SKM-1 treated with dmso at 0.1 percent for 144 hours (cell line): Measurements from ENCODE around the gene NUDT9.
"Not testable (repeated sequence)": the region's sequence is repeated elsewhere in the genome, so short reads cannot be mapped to it uniquely, and the experiment has no call there.

ENCODE experiments used
- DNase-seq: peaks from one replicate; lab custom pipeline; 2025; ENCODE audit not compliant: unreplicated experiment; lab: John Stamatoyannopoulos, UW

The NUDT9 gene, protein sequence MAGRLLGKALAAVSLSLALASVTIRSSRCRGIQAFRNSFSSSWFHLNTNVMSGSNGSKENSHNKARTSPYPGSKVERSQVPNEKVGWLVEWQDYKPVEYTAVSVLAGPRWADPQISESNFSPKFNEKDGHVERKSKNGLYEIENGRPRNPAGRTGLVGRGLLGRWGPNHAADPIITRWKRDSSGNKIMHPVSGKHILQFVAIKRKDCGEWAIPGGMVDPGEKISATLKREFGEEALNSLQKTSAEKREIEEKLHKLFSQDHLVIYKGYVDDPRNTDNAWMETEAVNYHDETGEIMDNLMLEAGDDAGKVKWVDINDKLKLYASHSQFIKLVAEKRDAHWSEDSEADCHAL

DNA sequence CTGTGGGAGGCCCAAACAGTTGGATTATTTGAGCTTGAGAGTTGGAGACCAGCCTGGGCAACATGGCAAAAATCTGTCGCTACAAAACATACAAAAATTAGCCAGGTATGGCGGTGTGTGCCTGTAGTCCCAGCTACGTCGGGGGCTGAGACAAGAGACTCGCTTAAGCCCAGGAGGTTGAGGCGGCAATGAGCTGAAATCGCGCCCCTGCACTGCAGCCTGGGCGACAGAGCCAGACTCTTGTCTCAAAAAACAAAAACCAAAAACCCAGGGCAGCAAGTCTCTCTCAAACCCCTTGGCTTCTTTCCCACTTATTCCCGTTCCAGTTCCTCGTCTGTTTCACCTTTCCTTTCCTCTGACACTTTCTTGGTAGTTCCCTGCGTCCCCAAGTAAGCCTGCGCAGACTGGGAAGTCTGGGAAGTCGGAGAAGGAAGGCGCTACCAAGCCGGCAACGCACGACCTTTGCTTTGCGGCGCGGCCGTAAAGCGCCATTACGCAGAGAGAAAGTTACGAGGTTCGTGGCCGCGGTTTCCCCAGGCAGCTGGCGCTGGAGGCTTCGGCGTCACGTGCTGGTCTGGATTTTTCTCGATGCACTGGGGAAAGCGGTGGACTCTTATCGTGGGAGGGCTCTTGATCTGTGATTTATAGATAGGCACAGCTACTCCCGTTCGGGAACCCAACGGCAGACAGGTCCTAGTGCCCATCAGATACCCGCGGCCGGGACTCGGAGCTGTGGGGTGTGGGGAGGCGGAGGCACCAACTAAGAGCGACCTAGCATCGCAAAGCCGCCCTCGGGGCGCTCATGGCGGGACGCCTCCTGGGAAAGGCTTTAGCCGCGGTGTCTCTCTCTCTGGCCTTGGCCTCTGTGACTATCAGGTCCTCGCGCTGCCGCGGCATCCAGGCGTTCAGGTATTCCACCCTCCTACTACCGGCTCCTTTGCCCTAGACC lies at the start of gene NUDT9:
Gene NUDT9 (plus strand): TSS at position 470 of the 949 bp plus-strand sequence. CDS start 333 bp downstream, at position 803.
- peak; percentile 90 for DNase-seq

DNA sequence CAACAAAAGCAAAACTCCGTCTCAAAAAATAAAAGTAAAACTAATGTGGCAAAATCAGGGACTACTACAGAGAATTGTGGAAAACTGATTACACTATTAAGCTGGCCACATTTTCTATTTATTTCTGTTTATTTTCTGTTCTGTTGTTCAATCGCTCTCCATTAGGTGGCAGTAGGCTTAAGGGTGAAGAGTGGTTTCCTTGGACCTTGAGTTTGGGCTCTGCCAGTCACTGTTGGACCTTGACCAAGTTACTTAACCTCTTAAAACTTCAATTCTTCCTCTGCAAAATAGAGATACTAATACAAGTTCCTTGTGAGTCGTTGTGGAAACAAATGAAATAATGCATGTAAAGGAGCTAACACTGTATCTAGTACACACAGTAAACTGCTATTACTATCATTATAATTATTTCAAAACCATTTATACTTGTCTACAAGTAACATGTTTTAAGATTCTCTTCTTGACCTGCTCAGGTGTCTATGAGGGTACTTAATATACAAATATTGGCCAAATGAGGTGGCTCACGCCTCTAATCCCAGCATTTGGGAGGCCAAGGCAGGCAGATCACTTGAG lies 46.6 kb upstream of the NUDT9 start:
- peak; percentile 28 for DNase-seq

DNA sequence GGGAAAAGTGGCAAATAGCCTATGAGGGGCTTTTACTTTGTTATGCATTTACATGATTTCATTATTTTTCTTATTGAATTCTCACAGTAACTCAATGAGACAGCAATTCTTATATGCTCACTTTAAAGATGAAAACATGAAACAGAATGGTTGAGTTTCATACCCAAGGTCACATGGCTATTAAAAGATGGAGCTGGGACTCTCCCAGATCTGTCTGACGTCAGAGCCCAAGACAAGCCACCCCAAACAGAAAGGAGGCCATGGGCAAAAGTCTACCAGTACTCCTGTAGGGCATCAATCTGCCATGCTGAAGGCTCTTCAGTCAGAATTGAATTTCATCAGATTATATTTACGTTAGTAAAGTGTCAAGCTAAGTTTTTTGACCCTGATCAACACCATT lies 44.6 kb upstream of the NUDT9 start:
- no peak for DNase-seq

DNA sequence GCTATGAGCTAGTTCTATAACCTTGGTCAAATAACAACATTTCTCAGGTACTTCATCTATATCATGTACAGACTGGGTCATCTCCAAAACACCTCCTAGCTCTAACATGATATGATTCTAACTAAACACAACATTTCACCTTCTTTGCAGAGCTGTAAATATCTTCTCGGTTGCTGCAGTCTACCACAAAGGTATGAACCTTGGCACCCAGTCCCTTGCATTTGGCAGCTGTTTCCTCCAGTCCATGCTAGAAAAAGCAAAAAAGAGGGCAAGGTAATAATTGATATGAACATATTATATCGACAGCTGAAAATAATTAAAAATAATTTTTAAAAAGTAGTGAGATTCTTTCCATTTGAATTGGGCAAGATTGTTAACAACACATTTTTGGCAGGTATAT lies 40.3 kb upstream of the NUDT9 start:
- DNase-seq: no peak

DNA sequence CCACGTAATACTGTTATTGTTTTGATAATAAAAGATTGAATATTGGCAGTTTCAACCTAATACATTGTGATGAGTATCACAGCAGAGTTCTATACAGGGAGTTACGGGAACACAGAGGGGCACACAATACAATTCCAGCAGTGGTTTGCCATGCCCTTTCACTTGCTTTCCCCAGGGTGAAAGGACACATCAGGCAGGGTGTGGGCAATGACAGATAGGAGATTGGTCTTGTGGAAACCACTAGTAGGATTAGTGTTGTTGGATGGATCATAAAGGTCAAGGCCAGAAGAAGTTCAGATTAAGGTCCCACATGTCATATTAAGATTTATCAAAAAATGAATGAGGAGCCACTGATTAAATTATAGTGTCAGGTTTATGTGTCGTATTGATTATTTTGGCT lies 39.4 kb upstream of the NUDT9 start:
- DNase-seq: no peak

DNA sequence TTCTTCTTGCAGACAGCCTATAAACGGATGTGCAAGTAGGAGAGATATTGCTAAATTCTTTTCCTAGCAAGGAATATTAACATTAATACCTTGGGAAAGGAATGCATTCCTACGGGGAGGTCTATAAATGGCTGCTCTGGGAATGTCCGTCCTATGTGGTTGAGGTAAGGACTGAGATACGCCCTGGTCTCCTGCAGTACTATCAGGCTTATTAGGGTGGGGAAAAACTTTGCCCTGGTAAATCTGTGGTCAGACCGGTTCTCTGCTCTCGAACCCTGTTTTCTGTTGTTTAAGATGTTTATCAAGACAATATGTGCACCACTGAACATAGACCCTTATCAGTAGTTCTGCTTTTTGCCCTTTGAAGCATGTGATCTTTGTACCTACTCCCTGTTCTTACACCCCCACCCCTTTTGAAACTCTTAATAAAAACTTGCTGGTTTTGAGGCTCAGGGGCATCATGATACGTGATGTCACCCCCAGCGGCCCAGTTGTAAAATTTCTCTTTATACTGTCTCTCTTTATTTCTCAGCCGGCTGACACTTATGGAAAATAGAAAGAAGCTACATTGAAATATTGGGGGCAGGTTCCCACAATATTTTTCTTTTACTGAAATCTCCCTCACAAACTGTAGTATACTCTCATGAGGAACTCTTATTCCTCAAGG lies 37.8 kb upstream of the NUDT9 start:
- DNase-seq: not testable (repeated sequence)

DNA sequence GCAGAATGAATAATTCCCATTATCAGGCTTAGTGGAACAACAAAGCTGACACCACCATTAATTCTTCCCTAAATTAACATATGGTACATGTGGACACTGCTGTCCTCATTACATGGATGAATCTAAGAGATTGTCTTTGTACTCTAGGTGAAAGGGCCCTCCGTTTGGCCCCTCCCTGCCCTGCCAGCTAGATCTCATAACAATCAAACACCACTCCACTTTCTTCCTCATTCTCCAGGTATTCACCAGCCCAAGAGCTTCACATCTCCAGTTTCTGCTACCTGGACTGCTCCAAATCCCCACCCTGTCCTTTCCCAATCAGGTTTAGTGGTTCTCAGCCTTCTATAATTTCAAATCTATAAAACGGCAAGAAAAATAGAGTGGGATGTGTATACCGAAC lies 35.1 kb upstream of the NUDT9 start:
- no peak for DNase-seq

DNA sequence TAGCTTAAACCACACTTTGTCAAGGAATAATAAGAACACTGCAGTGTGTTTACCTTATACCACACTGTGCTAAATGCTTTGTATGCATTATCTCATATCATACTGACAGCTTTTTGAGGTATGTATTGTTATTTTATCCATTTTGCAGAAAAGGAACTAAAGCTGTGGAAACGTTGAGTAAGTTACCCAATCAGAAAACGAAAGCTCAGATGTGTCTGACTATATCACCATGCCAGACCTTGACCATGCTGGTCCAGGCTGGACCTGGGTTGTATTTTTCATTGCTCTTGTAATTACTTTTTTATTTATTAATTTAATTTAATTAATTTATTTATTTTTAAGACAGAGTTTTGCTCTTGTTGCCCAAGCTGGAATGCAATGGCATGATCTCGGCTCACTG lies 33.5 kb upstream of the NUDT9 start:
- DNase-seq: peak; percentile 37

DNA sequence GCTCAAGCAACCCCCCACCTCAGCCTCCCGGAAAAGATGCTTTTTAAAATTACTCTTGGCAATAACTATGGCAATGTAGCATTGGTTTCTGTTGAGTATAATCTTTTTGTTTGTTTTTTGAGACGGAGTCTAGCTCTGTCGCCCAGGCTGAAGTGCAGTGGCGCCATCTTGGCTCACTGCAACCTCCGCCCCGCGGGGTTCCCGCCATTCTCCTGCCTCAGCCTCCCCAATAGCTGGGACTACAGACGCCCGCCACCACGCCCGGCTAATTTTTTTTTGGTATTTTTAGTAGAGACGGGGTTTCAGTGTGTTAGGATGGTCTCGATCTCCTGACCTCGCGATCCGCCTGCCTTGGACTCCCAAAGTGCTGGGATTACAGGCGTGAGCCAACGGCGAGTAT lies 32.3 kb upstream of the NUDT9 start:
- DNase-seq: not testable (repeated sequence)

DNA sequence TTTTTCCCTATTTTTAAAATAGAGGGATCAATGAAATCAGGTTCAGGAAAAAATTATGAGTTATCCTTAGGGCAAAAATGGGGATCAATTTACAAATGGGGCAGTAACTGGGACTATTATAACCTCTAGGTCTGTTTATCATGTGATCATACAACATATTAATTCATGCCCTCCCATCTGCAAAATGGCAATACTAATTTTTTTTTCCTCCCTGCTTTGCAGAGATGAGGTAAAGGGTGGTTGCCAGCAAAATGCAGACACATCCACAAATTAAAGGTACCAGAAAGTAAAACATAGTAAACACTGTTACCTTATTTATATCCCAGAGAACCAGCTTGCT lies 31.9 kb upstream of the NUDT9 start:
- DNase-seq: peak; percentile 17

DNA sequence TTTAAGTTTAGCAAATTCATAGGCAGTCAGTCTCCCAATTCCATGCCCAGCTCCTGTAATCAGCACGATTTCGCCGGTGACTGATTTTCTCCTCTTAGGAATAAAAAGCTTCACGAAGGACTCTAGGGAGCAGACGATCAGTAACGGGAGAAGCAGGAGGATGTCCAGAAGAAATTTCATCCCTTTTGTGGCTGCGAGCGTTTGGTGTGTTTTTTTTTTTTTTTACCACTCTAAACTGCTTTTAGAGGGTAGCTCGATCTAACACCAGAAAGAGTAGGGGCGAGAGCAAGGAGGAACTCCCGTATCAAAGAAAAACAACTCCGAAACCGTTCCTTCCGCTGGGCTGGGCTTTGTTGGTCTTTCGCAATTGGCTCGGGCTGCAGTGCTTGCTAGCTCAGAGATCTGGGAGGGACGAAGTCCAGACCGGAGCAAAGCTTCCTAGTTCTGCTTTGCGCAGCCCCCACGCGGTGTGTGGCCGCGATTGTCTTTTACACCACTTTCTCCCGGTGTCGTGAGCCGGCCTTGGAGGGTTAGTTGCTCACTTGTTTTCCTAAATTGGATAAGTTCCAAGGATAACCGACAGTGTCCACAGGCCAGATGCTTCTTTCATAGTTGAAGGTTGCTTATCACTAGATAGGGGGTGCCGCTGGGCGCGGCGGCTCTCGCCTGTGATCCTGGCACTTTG lies 31.3 kb upstream of the NUDT9 start, which contains the start of gene HSD17B11:
Gene HSD17B11 (minus strand): TSS at position 298 of the 685 bp plus-strand sequence. CDS start 118 bp downstream, at position 180.
- peak; percentile 99 for DNase-seq

DNA sequence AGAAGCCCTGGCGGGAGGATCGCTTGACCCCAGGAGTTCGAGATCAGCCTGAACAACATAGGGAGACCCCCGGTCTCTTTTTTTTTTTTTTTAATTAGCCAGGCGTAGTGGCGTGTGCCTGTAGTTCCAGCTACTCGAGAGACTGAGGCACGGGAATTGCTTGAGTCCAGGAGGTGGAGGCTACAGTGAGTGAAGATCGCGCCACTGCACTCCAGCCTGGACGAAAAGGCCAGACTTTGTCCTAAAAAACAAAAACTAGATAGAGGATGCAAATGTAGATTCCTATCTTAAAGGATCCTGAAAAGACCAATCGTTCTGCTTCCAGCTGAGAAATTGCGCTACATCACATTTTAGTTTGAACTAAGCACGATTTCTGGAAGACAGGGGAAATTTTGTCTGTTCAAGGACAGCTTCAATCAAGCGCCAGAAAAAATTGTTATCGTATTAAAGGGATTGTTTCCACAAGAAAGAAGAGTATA lies 30.8 kb upstream of the NUDT9 start:
- DNase-seq: no peak

DNA sequence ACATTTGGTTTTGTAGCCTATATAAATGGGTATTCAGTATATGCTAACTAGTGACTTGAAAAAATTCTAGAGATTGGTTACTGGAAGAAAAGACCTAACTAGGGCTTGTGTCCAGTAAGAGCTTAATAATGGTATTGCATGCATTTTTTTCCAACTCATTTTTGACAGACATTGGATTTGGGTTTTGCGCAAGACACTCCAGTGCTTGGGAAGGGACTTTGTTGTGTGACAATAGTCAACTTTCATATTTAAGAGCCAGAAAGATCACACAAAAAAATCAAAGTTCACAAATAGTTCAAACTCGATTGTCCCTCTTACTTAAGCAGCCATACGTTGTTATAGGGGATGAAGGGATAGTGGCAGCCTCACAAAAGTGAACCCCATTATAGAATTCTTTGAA lies 30.2 kb upstream of the NUDT9 start:
- DNase-seq: no peak

DNA sequence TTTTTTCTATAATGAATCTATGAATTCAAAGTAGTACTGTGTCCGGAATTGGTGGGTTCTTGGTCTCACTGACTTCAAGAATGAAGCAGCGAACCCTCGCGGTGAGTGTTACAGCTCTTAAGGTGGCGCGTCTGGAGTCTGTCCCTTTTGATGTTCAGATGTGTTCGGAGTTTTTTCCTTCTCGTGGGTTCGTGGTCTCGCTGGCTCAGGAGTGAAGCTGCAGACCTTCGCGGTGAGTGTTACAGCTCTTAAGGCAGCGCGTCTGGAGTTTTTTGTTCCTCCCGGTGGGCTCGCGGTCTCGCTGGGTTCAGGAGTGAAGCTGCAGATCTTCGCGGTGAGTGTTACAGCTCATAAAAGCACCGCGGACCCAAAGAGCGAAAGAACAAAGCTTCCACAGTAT lies 27.3 kb upstream of the NUDT9 start:
- DNase-seq: not testable (repeated sequence)

DNA sequence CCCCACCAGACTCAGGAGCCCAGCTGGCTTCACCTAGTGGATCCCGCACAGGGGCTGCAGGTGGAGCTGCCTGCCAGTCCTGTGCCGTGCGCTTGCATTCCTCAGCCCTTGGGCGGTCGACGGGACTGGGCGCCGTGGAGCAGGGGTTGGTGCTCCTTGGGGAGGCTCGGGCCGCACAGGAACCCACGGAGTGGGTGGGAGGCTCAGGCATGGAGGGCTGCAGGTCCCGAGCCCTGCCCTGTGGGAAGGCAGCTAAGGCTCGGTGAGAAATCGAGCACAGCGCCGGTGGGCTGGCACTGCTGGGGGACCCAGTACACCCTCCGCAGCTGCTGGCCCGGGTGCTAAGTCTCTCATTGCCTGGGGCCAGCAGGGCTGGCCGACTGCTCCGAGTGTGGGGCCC lies 26.5 kb upstream of the NUDT9 start:
- DNase-seq: not testable (repeated sequence)

DNA sequence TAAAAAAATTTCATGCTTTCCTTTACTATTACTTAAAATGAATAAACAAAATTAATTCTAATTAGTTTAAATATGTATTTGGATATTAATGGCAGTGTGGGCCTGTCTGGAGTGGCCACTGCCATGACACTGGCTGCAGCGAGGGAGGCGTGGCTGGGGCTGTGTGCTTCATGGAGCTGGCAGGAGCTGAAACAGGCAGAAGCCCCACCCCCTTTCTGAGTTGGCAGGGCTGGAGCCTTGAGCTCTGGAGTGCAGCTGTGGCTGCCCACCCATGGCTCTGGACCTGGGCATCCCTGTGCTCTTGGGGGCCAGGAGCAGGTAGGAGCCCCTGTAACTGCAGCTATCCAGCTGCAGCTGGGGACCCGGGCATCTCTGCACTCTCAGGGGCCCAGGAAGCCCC lies 23.2 kb upstream of the NUDT9 start:
- DNase-seq: no peak

DNA sequence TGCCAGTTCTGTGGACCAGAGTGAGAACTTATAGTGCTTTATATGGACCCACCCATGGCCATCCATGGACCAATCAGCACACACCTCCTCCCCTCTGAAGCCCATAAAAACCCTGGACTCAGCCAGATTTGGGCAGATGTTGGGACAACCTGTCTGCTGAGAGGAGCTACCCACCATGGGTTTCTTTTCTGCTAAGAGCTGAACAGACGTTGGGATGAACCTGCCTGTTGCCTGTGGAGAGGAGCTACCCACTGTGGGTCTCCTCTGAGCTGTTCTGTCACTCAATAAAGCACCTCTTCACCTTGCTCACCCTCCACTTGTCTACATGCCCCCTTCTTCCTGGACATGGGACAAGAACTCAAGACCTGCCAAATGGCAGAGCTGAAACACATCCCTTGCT lies 22.4 kb upstream of the NUDT9 start:
- DNase-seq: no peak

DNA sequence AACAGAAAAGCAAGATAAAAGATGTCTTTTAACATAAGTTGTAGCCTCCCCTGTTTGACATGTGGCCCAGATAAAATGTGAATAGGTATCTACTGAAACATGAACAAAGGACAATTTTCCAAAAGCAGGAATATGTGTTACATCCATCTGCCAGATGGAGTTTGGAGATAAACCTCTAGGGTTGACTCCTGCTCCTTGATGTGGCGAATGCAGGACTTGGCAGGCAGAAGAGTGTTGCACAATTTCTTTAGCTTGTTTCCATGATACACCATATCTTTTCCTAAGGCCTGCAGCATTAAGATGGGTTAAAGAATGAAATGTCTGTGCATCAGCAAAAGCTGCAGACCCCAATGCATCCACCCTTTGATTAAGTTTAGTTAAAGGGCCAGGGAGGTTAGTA lies 18.6 kb upstream of the NUDT9 start:
- not testable (repeated sequence) for DNase-seq

DNA sequence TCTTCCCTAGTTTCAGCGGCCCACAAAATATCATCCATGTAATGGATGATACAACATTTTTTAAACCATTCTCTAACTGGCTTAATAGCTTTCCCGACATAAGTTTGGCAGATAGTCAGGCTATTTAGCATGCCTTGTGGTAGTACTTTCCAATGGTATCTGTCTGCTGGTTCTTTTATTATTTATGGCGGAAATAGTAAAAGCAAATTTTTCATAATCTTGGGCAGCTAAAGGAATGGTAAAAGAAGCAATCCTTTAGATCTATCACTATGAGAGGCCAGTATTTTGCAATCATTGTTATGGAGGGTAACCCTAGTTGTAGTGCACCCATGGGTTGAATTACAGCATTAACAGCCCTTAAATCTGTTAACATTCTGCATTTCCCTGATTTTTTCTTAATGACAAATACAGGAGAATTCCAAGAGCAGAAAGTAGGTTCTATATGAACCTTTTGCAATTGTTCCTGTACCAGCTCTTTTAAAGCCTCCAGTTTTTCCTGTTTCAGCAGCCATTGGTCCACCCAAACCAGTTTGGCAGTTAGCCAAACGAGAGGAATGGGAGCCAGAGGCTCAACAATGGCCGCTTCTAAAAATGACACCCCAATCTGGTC lies 17.1 kb upstream of the NUDT9 start:
- DNase-seq: no peak

DNA sequence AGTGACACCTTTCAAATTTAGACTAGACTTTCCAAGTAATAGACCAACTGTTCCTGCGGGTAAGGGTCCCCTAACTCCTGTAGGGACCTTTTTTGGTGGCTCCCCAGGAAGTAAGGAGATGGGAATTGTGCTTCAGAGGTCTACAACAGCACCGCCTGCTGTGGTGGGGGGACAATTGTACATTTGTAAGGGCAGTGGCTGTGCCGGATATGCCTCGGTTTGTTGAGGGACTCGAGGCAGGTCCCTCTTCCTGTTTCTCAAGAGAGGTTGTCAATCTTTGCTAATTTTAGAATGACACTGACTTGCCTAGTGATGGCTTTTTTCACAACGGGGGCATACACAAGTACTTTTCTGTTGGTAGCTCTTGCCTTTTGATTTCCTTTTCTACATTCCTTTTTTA lies 15.9 kb upstream of the NUDT9 start:
- peak; percentile 42 for DNase-seq
